ENCODE results near the gene SSPN.

- TF ChIP-seq THRA (IDR thresholded peaks at IDR 0.05): no peak
- no peak for TF ChIP-seq USF1 (CRISPR knock-in tag; IDR thresholded peaks at IDR 0.05)
- TF ChIP-seq ATF2 (CRISPR knock-in tag; IDR thresholded peaks at IDR 0.05): no peak
- no peak for TF ChIP-seq ZNF232 (CRISPR knock-in tag; IDR thresholded peaks at IDR 0.05)
- TF ChIP-seq CTCF (IDR thresholded peaks at IDR 0.05 in 2 of 3, conservative IDR thresholded peaks at IDR 0.05 in 1 of 3; ENCODE audit: insufficient read depth in 2 of 3, low read depth in 1 of 3, low read length in 3 of 3): no peak
- no peak for TF ChIP-seq POLR3G (IDR thresholded peaks at IDR 0.05; ENCODE audit: extremely low read depth, insufficient read length, insufficient replicate concordance)
- TF ChIP-seq ZBTB34 (CRISPR knock-in tag; IDR thresholded peaks at IDR 0.05): no peak
- TF ChIP-seq CHD2 (IDR thresholded peaks at IDR 0.05; ENCODE audit: low read depth, low read length): no peak
- TF ChIP-seq HDAC1 (IDR thresholded peaks at IDR 0.05): no peak
- no peak for TF ChIP-seq CBX5 (IDR thresholded peaks at IDR 0.05; ENCODE audit: borderline replicate concordance, low read depth)
Observed at GRCh38 chr12:26212988-26213387, 17.6 kb downstream of the SSPN start.

Measured in K562 (cell line).